Fibroblast of skin of left biceps (primary cell): ENCODE data around the gene SPEG.
A peak's percentile ranks its signal among the peaks of the same experiment; 100 is the strongest.
"Not testable (repeated sequence)": the region's sequence is repeated elsewhere in the genome, so short reads cannot be mapped to it uniquely, and the experiment has no call there.

Source experiments
- DNase-seq, 2 experiments: peaks; one replicate each; pipeline ENCODE4 v3.0.0-alpha.2; 2013; ENCODE audit warnings: low read depth in 2 of 2

Gene SPEG

GRCh38 chr2:219434718-219435525 is at the start of gene SPEG:
SPEG (plus strand) TSS chr2:219434843; CDS start chr2:219434978, 135 bp downstream.
- DNase-seq, result no peak

GRCh38 chr2:219384859-219385258 is 49.8 kb upstream of the SPEG start:
- no peak for DNase-seq

GRCh38 chr2:219385958-219386520 is 48.6 kb upstream of the SPEG start:
- no peak for DNase-seq

- no peak for DNase-seq
Measured at GRCh38 chr2:219386532-219387280, 47.9 kb upstream of the SPEG start.

- peak in 1 of 2 experiments; percentile 31 for DNase-seq
Measured at GRCh38 chr2:219387306-219388120, 47.1 kb upstream of the SPEG start, which contains the start of gene DNPEP. DNPEP (minus strand) TSS chr2:219387912; CDS start chr2:219387794, 118 bp downstream.

GRCh38 chr2:219388121-219388906 is 46.3 kb upstream of the SPEG start:
- peak; percentile 91 to 94 for DNase-seq

GRCh38 chr2:219388907-219389156 is 45.8 kb upstream of the SPEG start:
- DNase-seq, result no peak

DNA sequence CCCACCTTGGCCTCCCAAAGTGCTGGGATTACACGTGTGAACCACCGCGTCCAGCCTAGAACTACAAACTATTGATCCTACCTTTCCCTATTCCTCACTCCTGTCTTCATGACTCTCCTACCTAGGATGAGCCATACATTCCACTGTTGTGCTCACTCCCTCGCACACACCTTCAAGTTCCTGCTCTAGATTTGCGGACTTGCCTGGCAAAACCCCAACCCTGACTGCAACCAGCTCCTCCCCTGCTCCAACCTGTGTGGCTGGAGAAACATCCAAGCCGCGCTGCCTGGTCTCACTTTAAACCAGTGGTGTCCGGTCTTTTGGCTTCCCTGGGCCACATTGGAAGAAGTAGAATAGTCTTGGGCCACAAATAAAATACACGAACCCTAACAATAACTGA is 41.9 kb upstream of the SPEG start:
- DNase-seq, result no peak

- not testable (repeated sequence) for DNase-seq
Measured at GRCh38 chr2:219395056-219395455, 39.6 kb upstream of the SPEG start.

- DNase-seq, result no peak
Measured at GRCh38 chr2:219395609-219396008, 39.0 kb upstream of the SPEG start.

- DNase-seq, result no peak
Measured at GRCh38 chr2:219396863-219397457, 37.7 kb upstream of the SPEG start.

DNA sequence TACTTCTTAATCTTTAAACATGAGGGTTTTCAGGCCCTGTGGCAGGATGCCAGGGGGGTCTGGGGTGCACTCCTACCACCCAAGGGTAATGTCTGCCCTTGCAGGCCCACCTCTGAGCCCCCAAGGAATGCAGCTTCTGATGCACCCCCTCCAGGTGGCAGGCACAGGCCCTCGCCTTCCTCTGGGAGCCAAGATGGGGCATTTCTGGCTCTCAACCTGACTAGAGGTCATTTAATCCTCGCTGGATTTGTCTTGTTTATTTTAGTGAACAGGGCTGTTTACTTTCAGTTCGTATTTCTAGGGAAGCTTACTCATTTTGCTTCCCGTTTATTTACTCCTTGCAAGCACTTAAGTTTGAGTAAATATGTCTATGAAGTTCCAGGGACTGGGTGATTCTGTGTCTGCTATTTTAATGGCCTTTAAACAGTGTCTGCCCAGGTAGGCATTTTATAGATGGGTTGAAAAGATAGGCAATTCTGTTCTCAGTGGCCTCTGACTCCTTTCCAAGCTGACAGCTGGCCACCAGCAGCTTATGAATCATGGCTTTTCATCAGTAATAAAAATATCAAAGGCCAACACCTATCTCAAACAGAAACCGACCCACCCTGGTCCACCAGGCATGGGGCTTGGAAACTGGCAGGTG is 35.8 kb upstream of the SPEG start:
- DNase-seq, result no peak

- DNase-seq, result no peak
Measured at GRCh38 chr2:219399716-219400478, 34.7 kb upstream of the SPEG start.

DNA sequence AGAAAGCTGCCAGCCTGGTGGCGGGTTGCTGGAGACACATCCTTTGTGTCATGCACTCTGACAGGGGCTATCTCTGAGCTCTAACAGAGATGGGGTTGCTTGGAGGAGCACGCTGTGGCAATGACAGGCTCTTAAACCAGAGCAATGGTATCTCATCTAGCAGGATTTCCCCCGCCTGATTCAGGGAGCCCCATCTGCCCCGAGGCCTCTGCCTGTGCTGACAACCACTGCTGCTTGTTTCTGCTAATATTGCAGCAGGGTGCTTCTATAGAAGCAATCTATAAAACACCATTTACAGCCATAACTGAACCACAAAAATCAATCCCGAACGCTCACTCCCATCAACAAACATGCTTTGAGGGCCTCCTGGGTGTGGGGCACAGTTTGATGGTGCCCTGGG is 34.1 kb upstream of the SPEG start:
- no peak for DNase-seq

- no peak for DNase-seq
Measured at GRCh38 chr2:219401606-219402005, 33.0 kb upstream of the SPEG start.

DNA sequence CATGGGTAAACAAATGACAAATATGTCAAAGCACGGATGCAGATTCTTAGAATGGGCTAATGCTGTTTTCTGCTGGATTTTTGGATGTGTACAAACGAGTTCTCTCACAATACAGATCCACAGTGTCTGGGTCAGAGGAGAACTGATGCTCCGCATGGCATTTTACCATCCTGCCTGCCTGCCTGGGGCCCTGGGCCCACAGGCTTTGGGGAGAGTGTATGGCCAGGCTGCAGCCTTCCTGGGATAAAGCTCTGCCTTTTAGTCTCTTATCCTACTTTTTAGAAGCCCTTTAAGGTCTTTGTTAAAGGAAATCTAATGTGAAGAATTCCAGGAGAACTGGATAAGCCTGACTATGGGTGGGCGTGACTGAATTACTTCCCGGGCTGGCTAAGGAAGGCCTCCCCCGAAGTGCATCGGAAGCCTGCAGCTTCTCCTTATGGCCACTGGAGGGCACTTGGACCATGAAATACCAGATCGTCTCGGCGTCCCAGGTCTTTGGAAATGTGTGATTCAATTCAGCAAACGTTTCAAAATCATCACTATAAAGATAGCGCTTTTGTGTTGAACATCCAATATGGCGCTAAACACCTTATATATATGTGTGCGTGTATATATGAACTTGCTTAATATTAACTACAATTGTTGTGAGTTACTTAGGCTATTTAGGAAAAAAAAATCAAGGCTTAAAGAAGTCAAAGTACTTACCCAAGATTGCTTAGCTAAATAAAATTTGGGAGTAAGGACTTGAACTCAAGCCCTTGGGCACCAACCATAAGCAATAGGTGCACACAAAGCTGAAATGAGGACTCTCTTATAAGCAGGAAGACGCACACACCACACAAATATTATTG is 31.8 kb upstream of the SPEG start:
- peak; percentile 71 to 73 for DNase-seq

GRCh38 chr2:219403861-219404260 is 30.8 kb upstream of the SPEG start:
- no peak for DNase-seq

DNA sequence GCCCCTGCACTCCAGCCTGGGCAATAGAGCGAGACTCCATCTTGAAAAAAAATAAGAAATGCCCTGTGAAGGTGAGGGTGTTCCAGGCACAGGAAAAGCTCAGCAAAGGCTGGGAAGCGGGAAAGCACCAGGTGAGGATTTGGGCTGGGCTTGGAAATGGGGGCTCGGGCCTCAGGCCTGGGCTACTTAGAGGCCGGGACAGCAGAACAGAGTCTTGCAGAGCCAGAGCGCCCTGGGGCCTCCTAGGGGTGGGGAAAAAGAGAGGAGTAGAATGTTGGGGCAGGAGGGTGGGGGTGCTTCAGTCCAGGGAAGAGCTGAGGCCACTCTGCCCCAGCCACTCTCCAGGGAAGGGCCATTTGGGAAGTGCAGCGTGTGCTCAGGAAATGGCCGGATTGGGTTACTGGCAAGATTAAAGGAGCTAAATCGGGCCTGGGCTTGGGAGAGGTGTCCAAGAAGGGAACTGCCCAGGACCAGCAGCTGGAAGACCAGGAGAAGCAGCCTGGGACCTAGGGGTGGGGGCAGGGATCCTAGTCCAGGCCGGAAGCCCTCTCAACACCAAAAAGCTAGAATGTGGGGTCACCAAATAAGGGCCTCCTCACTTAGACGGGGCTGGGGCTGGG is 30.2 kb upstream of the SPEG start:
- no peak for DNase-seq
